Fibroblast of villous mesenchyme (primary cell): ENCODE data around the gene MYBPC1. TPM values are rescaled to one million over a fixed set of nuclear protein-coding genes. Genes with fewer than 3 reads are reported as not detected.

Source experiments
- DNase-seq: peaks from one replicate; pipeline ENCODE4 v3.0.0-alpha.2; 2010; ENCODE audit warnings: low read depth
- H3K4me3 ChIP-seq: 2 replicates; pipeline ENCODE4 v1.5.1; 2011; ENCODE audit warnings: low read depth, mild to moderate bottlenecking, low read length
- total RNA-seq: library from RNA; depleted of rRNA; stranded (reverse); fragments of >200 nt; gene quantifications from 2 replicates; pipeline ENCODE4 v1.2.3, GENCODE V29; 2012
- TF ChIP-seq, protein P1 (sequence below): IDR thresholded peaks from 2 replicates; pipeline ENCODE4 v1.5.1; 2012; ENCODE audit warnings: low read depth, mild to moderate bottlenecking, low read length; ENCODE audit not compliant: insufficient read depth

MYBPC1 gene
- total RNA-seq, 1 donor, result not detected

DNA sequence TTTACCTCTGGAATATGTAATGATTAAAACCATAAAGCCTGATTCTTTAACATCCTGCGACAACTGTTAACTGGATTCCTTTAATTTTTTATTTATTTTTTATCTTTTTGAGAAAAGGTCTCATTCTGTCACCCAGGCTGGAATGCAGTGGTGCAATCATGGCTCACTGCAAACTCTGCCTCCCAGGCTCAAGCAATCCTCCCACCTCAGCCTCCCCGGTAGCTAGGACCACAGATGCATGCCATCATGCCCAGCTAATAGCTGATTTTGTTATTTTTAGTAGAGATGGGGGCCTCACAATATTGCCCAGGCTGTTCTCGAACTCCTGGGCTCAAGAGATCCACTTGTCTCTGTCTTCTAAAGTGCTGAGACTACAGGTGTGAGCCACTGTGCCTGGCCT lies 3.7 kb downstream of the MYBPC1 start:
- TF ChIP-seq, protein P1, sequence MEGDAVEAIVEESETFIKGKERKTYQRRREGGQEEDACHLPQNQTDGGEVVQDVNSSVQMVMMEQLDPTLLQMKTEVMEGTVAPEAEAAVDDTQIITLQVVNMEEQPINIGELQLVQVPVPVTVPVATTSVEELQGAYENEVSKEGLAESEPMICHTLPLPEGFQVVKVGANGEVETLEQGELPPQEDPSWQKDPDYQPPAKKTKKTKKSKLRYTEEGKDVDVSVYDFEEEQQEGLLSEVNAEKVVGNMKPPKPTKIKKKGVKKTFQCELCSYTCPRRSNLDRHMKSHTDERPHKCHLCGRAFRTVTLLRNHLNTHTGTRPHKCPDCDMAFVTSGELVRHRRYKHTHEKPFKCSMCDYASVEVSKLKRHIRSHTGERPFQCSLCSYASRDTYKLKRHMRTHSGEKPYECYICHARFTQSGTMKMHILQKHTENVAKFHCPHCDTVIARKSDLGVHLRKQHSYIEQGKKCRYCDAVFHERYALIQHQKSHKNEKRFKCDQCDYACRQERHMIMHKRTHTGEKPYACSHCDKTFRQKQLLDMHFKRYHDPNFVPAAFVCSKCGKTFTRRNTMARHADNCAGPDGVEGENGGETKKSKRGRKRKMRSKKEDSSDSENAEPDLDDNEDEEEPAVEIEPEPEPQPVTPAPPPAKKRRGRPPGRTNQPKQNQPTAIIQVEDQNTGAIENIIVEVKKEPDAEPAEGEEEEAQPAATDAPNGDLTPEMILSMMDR, result no peak
- H3K4me3 ChIP-seq, result no peak overlapping the region
- DNase-seq, result no peak

DNA sequence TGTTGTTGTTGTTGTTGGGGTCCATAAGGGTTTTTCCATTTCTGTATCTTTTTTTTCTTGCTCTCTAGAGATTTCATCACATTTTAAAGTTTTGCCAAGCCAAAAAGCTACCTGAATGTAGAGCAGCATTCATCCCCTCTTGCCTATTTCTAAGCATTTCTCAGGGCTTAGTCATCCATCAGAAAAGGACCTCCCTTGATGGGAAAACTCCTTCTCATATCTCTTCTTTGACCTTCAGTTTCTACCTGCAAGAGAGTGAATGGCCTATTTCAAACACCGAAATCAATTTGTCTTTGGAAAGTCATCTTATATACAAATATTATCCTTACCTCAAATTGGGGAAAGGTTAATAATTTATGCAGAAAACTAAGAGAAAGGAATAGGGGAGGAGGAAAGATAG lies 4.5 kb downstream of the MYBPC1 start:
- TF ChIP-seq, protein P1, result no peak
- H3K4me3 ChIP-seq, result no peak overlapping the region
- no peak for DNase-seq

DNA sequence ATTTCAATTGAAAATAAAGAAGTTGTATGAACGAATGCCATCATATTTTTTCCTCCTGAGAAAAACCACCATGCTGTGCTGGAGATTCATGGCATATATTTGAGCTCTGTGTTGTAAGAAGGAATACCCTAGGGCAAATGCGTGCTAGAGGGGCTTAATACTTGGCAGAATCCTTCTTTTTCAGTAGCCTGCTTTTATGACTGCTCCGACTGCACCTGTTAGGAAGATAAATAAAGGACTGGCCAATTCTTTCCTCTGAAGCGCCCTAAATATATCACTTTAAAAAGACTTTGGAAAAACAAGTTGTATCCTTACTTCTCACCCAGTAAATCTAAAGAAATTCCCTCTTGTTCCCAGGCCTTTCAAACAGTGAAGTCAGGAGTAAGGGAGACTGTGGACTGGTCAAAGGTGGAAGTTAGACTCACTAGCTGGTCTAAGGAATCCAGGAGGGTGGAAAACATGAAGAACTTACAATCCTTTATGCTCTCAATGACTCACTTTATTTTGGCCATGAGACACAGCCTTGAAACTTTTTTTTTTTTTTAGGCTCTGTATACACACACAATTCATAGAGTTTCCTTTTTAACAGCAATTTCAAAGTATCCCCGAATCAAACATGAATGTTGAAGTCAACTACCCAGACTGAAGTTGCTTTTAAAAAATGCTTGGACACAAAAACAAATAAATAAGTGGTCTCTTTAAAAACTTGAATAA lies 5.2 kb downstream of the MYBPC1 start:
- H3K4me3 ChIP-seq, result no peak overlapping the region
- no peak for DNase-seq
- TF ChIP-seq, protein P1, result no peak

DNA sequence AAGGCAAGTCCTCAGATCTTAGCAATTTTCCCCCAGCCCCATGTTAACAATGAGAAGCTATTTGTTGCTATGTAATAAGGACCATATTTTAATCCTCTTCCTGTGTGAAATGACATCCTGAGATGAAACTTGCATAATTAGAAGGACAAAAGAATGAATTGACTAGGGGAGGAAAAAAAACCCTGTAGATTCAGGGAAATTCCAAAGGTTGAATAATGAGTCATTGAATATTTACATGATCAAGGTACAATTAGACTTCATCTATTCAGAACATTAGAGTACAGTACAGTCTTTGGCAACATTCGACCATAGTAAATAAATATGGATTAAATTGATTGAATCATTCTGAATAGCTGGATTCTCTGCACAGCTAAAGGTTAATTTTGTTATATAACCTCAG lies 9.4 kb downstream of the MYBPC1 start:
- no peak overlapping the region for H3K4me3 ChIP-seq
- no peak for DNase-seq
- TF ChIP-seq, protein P1, result no peak

DNA sequence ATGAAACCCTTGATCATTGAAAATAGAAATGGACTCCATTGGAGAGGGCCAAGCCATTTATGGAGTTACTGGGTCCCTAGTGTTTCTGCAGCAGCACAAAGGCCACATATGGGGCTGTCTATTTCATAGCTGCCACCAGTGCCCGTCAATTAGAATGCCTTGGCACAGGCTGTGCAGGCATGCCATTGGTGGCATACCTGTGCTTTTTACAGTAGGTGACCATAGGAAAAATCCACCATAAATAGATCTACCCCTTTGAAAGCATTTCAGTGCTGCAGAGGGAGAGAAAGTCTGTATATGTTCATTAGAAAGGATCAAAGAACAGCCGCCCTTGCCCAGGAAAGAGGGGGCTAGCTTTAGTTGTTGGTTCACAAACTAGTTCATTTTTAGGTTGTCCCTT lies 13.1 kb downstream of the MYBPC1 start:
- TF ChIP-seq, protein P1, result no peak
- H3K4me3 ChIP-seq, result no peak overlapping the region
- no peak for DNase-seq

DNA sequence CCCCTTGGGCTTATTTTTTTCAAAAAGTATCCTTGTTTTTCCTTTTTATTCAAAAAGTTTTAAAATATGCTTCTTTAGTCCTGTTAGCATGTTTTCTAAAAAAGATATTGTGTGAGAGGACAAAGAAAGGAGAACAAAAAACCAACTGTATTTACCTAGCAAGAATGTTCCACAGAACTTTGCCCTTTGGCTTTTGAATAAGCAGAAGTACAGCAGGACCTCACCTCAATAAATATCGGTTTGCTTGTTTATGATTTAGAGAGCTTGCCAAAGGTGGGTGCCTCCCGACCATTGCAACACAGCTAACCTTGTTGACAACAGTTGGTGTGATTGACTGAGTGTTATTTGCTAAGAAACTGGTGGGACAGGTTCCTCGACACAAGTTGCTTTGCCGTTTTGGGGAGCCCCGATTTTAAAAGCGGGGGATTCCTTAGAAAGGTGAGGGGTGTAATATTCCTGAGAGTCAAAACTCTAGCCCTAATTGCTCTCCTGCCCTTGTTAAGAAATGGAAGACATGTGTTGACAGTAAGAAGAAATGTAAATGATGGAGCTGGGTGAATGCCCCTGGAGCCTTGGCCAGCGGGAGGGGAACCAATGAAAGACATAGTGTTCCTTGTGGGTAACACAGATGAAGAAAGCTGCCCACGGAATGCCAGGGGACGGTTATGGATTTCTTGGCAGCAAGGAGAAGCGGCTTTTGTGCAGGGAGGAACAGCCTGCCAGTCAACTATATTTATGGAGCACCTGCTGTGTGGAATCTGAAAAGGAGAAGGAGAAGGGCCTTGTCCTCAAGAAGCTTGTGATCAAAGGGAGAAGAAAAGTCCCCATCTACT lies 13.7 kb downstream of the MYBPC1 start:
- no peak overlapping the region for H3K4me3 ChIP-seq
- no peak for DNase-seq
- TF ChIP-seq, protein P1, result no peak
